ENCODE data around the gene RNF208. TPM values are rescaled to one million over a fixed set of nuclear protein-coding genes. Genes with fewer than 3 reads are reported as not detected.

The RNF208 gene
- total RNA-seq, 2 experiments from 2014 or later = 8.0 to 10.4 TPM

- CTCF ChIA-PET = interaction anchor here (0.9 kb wide), 1 partner anchor 21 kb away, joined by 3 read pairs; no protein-coding TSS in a partner anchor
- ATAC-seq (no peak), DNase-seq (no peak)
- Mint-ChIP-seq H3K36me3 (ENCODE audit: low read depth) (no peaks in the 10 kb centered on the region), H3K9me3 (no peaks in the 10 kb centered on the region), H3K27ac (no peak overlapping the region), H3K27me3 (no peaks in the 10 kb centered on the region), H3K4me3 (no peak overlapping the region), H3K4me1 (ENCODE audit: low read depth) (no peaks in the 10 kb centered on the region)
- POLR2A ChIA-PET = interaction anchor here (0.7 to 7.1 kb wide), 3 partner anchors 8 to 27 kb away, joined by 3 to 44 read pairs (median 6); partner anchors contain the start of genes ANAPC2, NDOR1 and TMEM203
- no peak for TF ChIP-seq CTCF (IDR thresholded peaks at IDR 0.05)
- intact Hi-C loops (cut with micrococcal nuclease) = no loop called here
Measured at GRCh38 chr9:137215196-137215986, 6.6 kb downstream of the RNF208 start.

- ATAC-seq (no peak), DNase-seq (no peak)
- CTCF ChIA-PET = interaction anchor here (0.9 to 1.4 kb wide), 3 partner anchors 8 to 108 kb away, joined by 3 read pairs; no protein-coding TSS in a partner anchor
- peaks cover 2% of the 10 kb centered on the region for H3K36me3 Mint-ChIP-seq (ENCODE audit: low read depth)
- intact Hi-C loops (cut with micrococcal nuclease) = no loop called here
- POLR2A ChIA-PET = interaction anchor here (1.0 to 7.1 kb wide), 3 partner anchors 9 to 85 kb away, joined by 4 to 44 read pairs (median 6); partner anchors contain the start of genes NDOR1 and TMEM203
- no peak overlapping the region for H3K4me3 Mint-ChIP-seq
- no peaks in the 10 kb centered on the region for H3K4me1 Mint-ChIP-seq (ENCODE audit: low read depth)
- H3K27me3 Mint-ChIP-seq = no peaks in the 10 kb centered on the region
- no peaks in the 10 kb centered on the region for H3K9me3 Mint-ChIP-seq
- no peak for TF ChIP-seq CTCF (IDR thresholded peaks at IDR 0.05)
- no peak overlapping the region for H3K27ac Mint-ChIP-seq
Measured at GRCh38 chr9:137214620-137215019, 7.4 kb downstream of the RNF208 start.

GRCh38 chr9:137213160-137214060 is 8.6 kb downstream of the RNF208 start:
- TF ChIP-seq CTCF (IDR thresholded peaks at IDR 0.05) = no peak
- DNase-seq = no peak
- ChIA-PET CTCF (interaction anchor here (1.0 to 1.4 kb wide), 2 partner anchors 9 to 107 kb away, joined by 3 read pairs; no protein-coding TSS in a partner anchor), POLR2A (interaction anchor here (1.7 kb wide), 1 partner anchor 11 kb away, joined by 6 read pairs; no protein-coding TSS in a partner anchor)
- H3K27me3 Mint-ChIP-seq = no peaks in the 10 kb centered on the region
- H3K27ac Mint-ChIP-seq = no peak overlapping the region
- no peak for ATAC-seq
- intact Hi-C loops (cut with micrococcal nuclease) = no loop called here
- H3K4me1 Mint-ChIP-seq (ENCODE audit: low read depth) = peaks cover under 1% of the 10 kb centered on the region
- H3K4me3 Mint-ChIP-seq = no peak overlapping the region
- peaks cover 9% of the 10 kb centered on the region for H3K36me3 Mint-ChIP-seq (ENCODE audit: low read depth)
- no peaks in the 10 kb centered on the region for H3K9me3 Mint-ChIP-seq

- H3K36me3 Mint-ChIP-seq (ENCODE audit: low read depth) = peaks cover 10% of the 10 kb centered on the region
- peaks cover 3% of the 10 kb centered on the region for H3K4me1 Mint-ChIP-seq (ENCODE audit: low read depth)
- no peak for ATAC-seq
- no peak overlapping the region for H3K4me3 Mint-ChIP-seq
- H3K27ac Mint-ChIP-seq = no peak overlapping the region
- no peak for TF ChIP-seq CTCF (IDR thresholded peaks at IDR 0.05)
- no peaks in the 10 kb centered on the region for H3K27me3 Mint-ChIP-seq
- no peaks in the 10 kb centered on the region for H3K9me3 Mint-ChIP-seq
- intact Hi-C loops (cut with micrococcal nuclease) = no loop called here
- POLR2A ChIA-PET = interaction anchor here (0.9 to 1.7 kb wide), 2 partner anchors 10 to 29 kb away, joined by 3 to 6 read pairs; partner anchors contain the start of gene TUBB4B
- CTCF ChIA-PET = no interaction called here
- DNase-seq = no peak
Measured at GRCh38 chr9:137212520-137212919, 9.5 kb downstream of the RNF208 start.
